GM23338 (cell line): ENCODE data around the gene TPM2. TPM values are rescaled to one million over a fixed set of nuclear protein-coding genes. Genes with fewer than 3 reads are reported as not detected.

Source experiments
- ATAC-seq: fragments of 200-7000 bp; cut with Tn5 transposase; 3 replicates; pipeline ENCODE4 v1.9.1; 2020
- DNase-seq: peaks from one replicate; pipeline ENCODE4 v3.0.0-alpha.2; 2015; ENCODE audit warnings: low spot score
- H2AFZ ChIP-seq: fragments of 200-600 bp; sonication (generic); 2 replicates; pipeline ENCODE4 v1.8.0; 2016; ENCODE audit warnings: antibody characterized with exemption, mild to moderate bottlenecking, moderate library complexity
- H3F3A ChIP-seq: fragments of 200-600 bp; sonication (generic); replicated peaks from 2 replicates; pipeline ENCODE4 v1.8.0; 2017; ENCODE audit warnings: antibody characterized with exemption, mixed run types, low read depth
- H3K27ac ChIP-seq: fragments of 200-600 bp; sonication (generic); 2 replicates; pipeline ENCODE4 v1.6.1; 2016; ENCODE audit warnings: low read depth
- H3K27me3 ChIP-seq: fragments of 200-600 bp; sonication (generic); 2 replicates; pipeline ENCODE4 v1.8.0; 2016; ENCODE audit warnings: mild to moderate bottlenecking, mixed run types, moderate library complexity; ENCODE audit not compliant: insufficient read depth
- H3K36me3 ChIP-seq: fragments of 200-600 bp; sonication (generic); 2 replicates; pipeline ENCODE4 v1.8.0; 2016; ENCODE audit warnings: mild to moderate bottlenecking; ENCODE audit not compliant: insufficient read depth
- H3K4me1 ChIP-seq: fragments of 200-600 bp; sonication (generic); 2 replicates; pipeline ENCODE4 v1.8.0; 2016; ENCODE audit warnings: mild to moderate bottlenecking, moderate library complexity; ENCODE audit not compliant: insufficient read depth
- H3K4me2 ChIP-seq: fragments of 200-600 bp; sonication (generic); 2 replicates; pipeline ENCODE4 v1.7.1; 2017; ENCODE audit warnings: mixed run types
- H3K4me3 ChIP-seq: fragments of 200-600 bp; sonication (generic); 2 replicates; pipeline ENCODE4 v1.6.1; 2016; ENCODE audit warnings: mixed run types
- H3K79me2 ChIP-seq: fragments of 200-600 bp; sonication (generic); replicated peaks from 2 replicates; pipeline ENCODE4 v1.8.0; 2017; ENCODE audit warnings: mild to moderate bottlenecking; ENCODE audit not compliant: insufficient read depth
- H3K9me2 ChIP-seq: fragments of 200-600 bp; sonication (generic); 2 replicates; pipeline ENCODE4 v1.8.0; 2017; ENCODE audit not compliant: insufficient read depth
- H4K20me1 ChIP-seq: fragments of 200-600 bp; sonication (generic); replicated peaks from 2 replicates; pipeline ENCODE4 v1.8.0; 2017; ENCODE audit warnings: mild to moderate bottlenecking; ENCODE audit not compliant: insufficient read depth
- H3K27ac Mint-ChIP-seq: 2 replicates; pipeline ENCODE4 v1.8.0; 2020; ENCODE audit warnings: inconsistent platforms, mild to moderate bottlenecking, moderate library complexity, mixed read lengths
- H3K27me3 Mint-ChIP-seq: 3 replicates; pipeline ENCODE4 v1.8.0; 2022; ENCODE audit warnings: low read depth, mild to moderate bottlenecking, moderate library complexity, mixed read lengths, inconsistent platforms; ENCODE audit not compliant: insufficient read depth, poor library complexity
- H3K36me3 Mint-ChIP-seq: 3 replicates; pipeline ENCODE4 v1.8.0; 2021; ENCODE audit warnings: low read depth, mild to moderate bottlenecking, inconsistent platforms, moderate library complexity, mixed read lengths
- H3K4me1 Mint-ChIP-seq: 3 replicates; pipeline ENCODE4 v1.8.0; 2020; ENCODE audit warnings: mild to moderate bottlenecking, inconsistent platforms, mixed read lengths
- H3K4me3 Mint-ChIP-seq: 3 replicates; pipeline ENCODE4 v1.8.0; 2021; ENCODE audit warnings: moderate library complexity, mild to moderate bottlenecking, inconsistent platforms, mixed read lengths
- H3K9me3 Mint-ChIP-seq: 3 replicates; pipeline ENCODE4 v1.8.0; 2020; ENCODE audit warnings: moderate library complexity, mild to moderate bottlenecking, inconsistent platforms, mixed read lengths
- CTCF ChIP-seq, 2 experiments: fragments of 200-600 bp in 1 of 2; sonication (generic) in 1 of 2; conservative IDR thresholded peaks; 2 replicates each; pipeline versions ENCODE4 v1.5.1 to v1.6.1; 2016 to 2017; ENCODE audit warnings: antibody characterized with exemption in 2 of 2, low read depth in 2 of 2, mild to moderate bottlenecking in 2 of 2, moderate library complexity in 1 of 2
- JUNB ChIP-seq: IDR thresholded peaks from one replicate; pipeline ENCODE4 v1.6.1; 2016; ENCODE audit warnings: antibody characterized with exemption; ENCODE audit not compliant: unreplicated experiment
- STAT1 ChIP-seq: IDR thresholded peaks from one replicate; pipeline ENCODE4 v1.6.1; 2016; ENCODE audit warnings: antibody characterized with exemption; ENCODE audit not compliant: unreplicated experiment
- polyA plus RNA-seq: library from polyadenylated mRNA; unstranded; fragments of >200 nt; fragmentation: Nextera tagmentation; extraction: Ambion mirVana; gene quantifications from 2 replicates; pipeline ENCODE4 v1.2.1, GENCODE V29; 2016
- total RNA-seq: library from RNA; depleted of rRNA; stranded (reverse); fragments of >200 nt; shearing (Covaris generic); gene quantifications from 2 replicates; pipeline ENCODE4 v1.2.3, GENCODE V29; 2014

The TPM2 gene
- total and polyA plus RNA-seq, 2 experiments from 2014 or later: 116 to 488 TPM

GRCh38 chr9:35734096-35734495 is 44.4 kb upstream of the TPM2 start:
- Histone ChIP-seq H4K20me1 (peaks cover 15% of the 10 kb centered on the region), H3K9me2 (no peaks in the 10 kb centered on the region), H3K4me3 (peak overlapping the region; percentile 91; the same call in 1 of the 2 replicates), H3K27ac (no peak overlapping the region), H3K4me1 (peaks cover 19% of the 10 kb centered on the region), H3K27me3 (no peaks in the 10 kb centered on the region), H3K36me3 (peaks cover 35% of the 10 kb centered on the region), H3K4me2 (0 out of 2 replicates have a peak overlapping the region, but pooled peaks have one; percentile 90), H3F3A (peaks cover 14% of the 10 kb centered on the region), H2AFZ (no peak overlapping the region), H3K79me2 (peaks cover 30% of the 10 kb centered on the region)
- peaks cover 46% of the 10 kb centered on the region for H3K36me3 Mint-ChIP-seq
- no peaks in the 10 kb centered on the region; the same call in 2 of the 3 replicates for H3K9me3 Mint-ChIP-seq
- H3K4me1 Mint-ChIP-seq: peaks cover 13% of the 10 kb centered on the region
- DNase-seq (no peak), ATAC-seq (no peak)
- TF ChIP-seq CTCF (conservative IDR thresholded peaks at IDR 0.05; ENCODE audit: low read depth in 2 of 2): no peak
- no peak overlapping the region; the same call in 2 of the 3 replicates for H3K4me3 Mint-ChIP-seq
- H3K27me3 Mint-ChIP-seq: peaks cover 8% of the 10 kb centered on the region
- H3K27ac Mint-ChIP-seq: no peak overlapping the region

- peak overlapping the region; percentile 91 for H3K4me3 ChIP-seq
- no peaks in the 10 kb centered on the region for H3K27me3 ChIP-seq
- peak overlapping the region; percentile 89 for H3K27ac Mint-ChIP-seq
- H3K36me3 ChIP-seq: peaks cover 25% of the 10 kb centered on the region
- no peak overlapping the region; the same call in none of the 3 replicates for H3K4me3 Mint-ChIP-seq
- no peaks in the 10 kb centered on the region for H3K9me2 ChIP-seq
- peak overlapping the region; percentile 90 for H3K4me2 ChIP-seq
- H3K9me3 Mint-ChIP-seq: no peaks in the 10 kb centered on the region; the same call in 2 of the 3 replicates
- peaks cover 11% of the 10 kb centered on the region for H3F3A ChIP-seq
- peaks cover 26% of the 10 kb centered on the region for H3K4me1 ChIP-seq
- peaks cover 35% of the 10 kb centered on the region for H3K36me3 Mint-ChIP-seq
- H3K27me3 Mint-ChIP-seq: peaks cover 8% of the 10 kb centered on the region
- ATAC-seq: peak; percentile 16
- peak overlapping the region; percentile 95 for H3K27ac ChIP-seq
- peaks cover 33% of the 10 kb centered on the region for H3K79me2 ChIP-seq
- peak; percentile 90 for DNase-seq
- peak in 1 of 2 experiments; percentile 41; a peak in 3 of 4 replicates for TF ChIP-seq CTCF (conservative IDR thresholded peaks at IDR 0.05; ENCODE audit: low read depth in 2 of 2)
- no peak for TF ChIP-seq JUNB
- TF ChIP-seq STAT1: no peak
- 0 out of 2 replicates have a peak overlapping the region, but pooled peaks have one; percentile 63 for H2AFZ ChIP-seq
- H3K4me1 Mint-ChIP-seq: peaks cover 13% of the 10 kb centered on the region
- H4K20me1 ChIP-seq: peaks cover 17% of the 10 kb centered on the region
Observed at GRCh38 chr9:35732800-35733541, 43.2 kb upstream of the TPM2 start.
